PC-3 (cell line): ENCODE data around the gene ZNF185.

ENCODE experiments used
- CTCF ChIP-seq: fragments of 300-600 bp; sonication (generic); conservative IDR thresholded peaks from 2 replicates; pipeline ENCODE4 v1.5.1; 2017; ENCODE audit warnings: antibody characterized with exemption, low read depth, mild to moderate bottlenecking, low read length
- EZH2 ChIP-seq: fragments of 300-600 bp; sonication (generic); IDR thresholded peaks from one replicate; pipeline ENCODE4 v1.6.1; 2017; ENCODE audit warnings: antibody characterized with exemption, mild to moderate bottlenecking, low read length; ENCODE audit not compliant: unreplicated experiment

GRCh38 chrX:152930516-152930915 is 32.6 kb downstream of the ZNF185 start:
- TF ChIP-seq CTCF (no peak), EZH2 (no peak)
